Heart left ventricle (tissue), 16 donors: ENCODE data around the gene DLGAP5. TPM values are rescaled to one million over a fixed set of nuclear protein-coding genes. Genes with fewer than 3 reads are reported as not detected.

Experiments
- ATAC-seq, 4 donors: fragments of 200-7000 bp; cut with Tn5 transposase; one replicate each; pipeline ENCODE4 v1.9.1; 2020 to 2022; ENCODE audit warnings: moderate library complexity in 4 of 4, mild to moderate bottlenecking in 3 of 4, moderate number of reproducible peaks in 1 of 4
- DNase-seq, 5 donors: peaks; one replicate each; pipeline ENCODE4 v3.0.0-alpha.2; 2020
- H3K27ac ChIP-seq, 12 donors: fragments of 200-600 bp; sonication (generic) in 4 of 12; one replicate each; pipeline versions ENCODE4 v1.5.0 to v1.8.0; 2016 to 2022; ENCODE audit warnings: mild to moderate bottlenecking in 2 of 12
- H3K27me3 ChIP-seq, 9 donors: fragments of 200-600 bp; sonication (generic) in 2 of 9; one replicate each; pipeline versions ENCODE4 v1.5.1 to v1.8.0; 2016 to 2022; ENCODE audit warnings: mild to moderate bottlenecking in 3 of 9
- H3K36me3 ChIP-seq, 9 donors: fragments of 200-600 bp; sonication (generic) in 2 of 9; one replicate each; pipeline versions ENCODE4 v1.5.0 to v1.8.0; 2018 to 2022; ENCODE audit warnings: mild to moderate bottlenecking in 2 of 9
- H3K4me1 ChIP-seq, 12 donors: fragments of 200-600 bp; sonication (generic) in 4 of 12; one replicate each; pipeline versions ENCODE4 v1.5.0 to v1.8.0; 2016 to 2022; ENCODE audit warnings: mild to moderate bottlenecking in 3 of 12
- H3K4me3 ChIP-seq, 12 donors: fragments of 200-600 bp; sonication (generic) in 4 of 12; one replicate each; pipeline versions ENCODE4 v1.5.0 to v1.8.0; 2017 to 2022; ENCODE audit warnings: mild to moderate bottlenecking in 9 of 12, moderate library complexity in 4 of 12
- H3K9me3 ChIP-seq, 12 donors: fragments of 200-600 bp; sonication (generic) in 4 of 12; one replicate each; pipeline versions ENCODE4 v1.5.0 to v1.8.0; 2016 to 2022; ENCODE audit warnings: mild to moderate bottlenecking in 1 of 12
- CTCF ChIP-seq, 12 donors: fragments of 200-600 bp; sonication (generic) in 4 of 12; IDR thresholded peaks; one replicate each; pipeline versions ENCODE4 v1.5.0 to v1.8.0; 2018 to 2022; ENCODE audit warnings: antibody characterized with exemption in 12 of 12, mild to moderate bottlenecking in 5 of 12
- POLR2A ChIP-seq, 2 donors: fragments of 450-650 bp; IDR thresholded peaks; one replicate each; pipeline ENCODE4 v1.6.1; 2017; ENCODE audit warnings: antibody characterized with exemption in 2 of 2, mild to moderate bottlenecking in 2 of 2, moderate library complexity in 2 of 2
- WGBS, 4 donors: extraction: QIAGEN DNeasy Blood & Tissue Kit in 2 of 4; methylation state at CpG; one replicate each; pipeline versions ENCODE4 v1.1.5 to v1.1.7; 2013 to 2018; 5-methylcytosine and 5-hydroxymethylcytosine counted together
- intact Hi-C, 10 donors: fragments of 100-400 bp; cut with DNase I; formaldehyde crosslinking; loops; one replicate each; pipeline versions ENCODE4 v1.11.1 to v1.14.2; 2022
- polyA plus RNA-seq, 2 donors: library from polyadenylated mRNA; stranded (reverse); fragments of 200-250 nt; gene quantifications; one replicate each; pipeline ENCODE4 v1.2.3, GENCODE V29; 2013
- total RNA-seq, 9 donors: library from RNA; depleted of rRNA in 2 of 9; stranded (reverse); fragments of >200 nt in 2 of 9; fragmentation: NEBNext Ultra II Directional in 3 of 9; extraction: Animal tissue kit (Norgen Biotek cat#: 25700) in 3 of 9; gene quantifications; one replicate each; pipeline versions ENCODE4 v1.1.0 to v1.2.4, GENCODE V29; 2016 to 2023
- donor health status: ischemic (EF 13 %, LVEDD 7.1; RV severe dilation, severe dysfunction).
- donor health status: healthy with polysubstance abuse.
- donor health status: DM: no; HTN: yes; CAD: no.
- donor health status: DM: no; HTN: no; CAD: no.
- donor health status: ischemic (EF 25% LVEDD 6.9; RV normal size, moderate dysfunction).
- donor health status: ischemic (EF 25% LVEDD 5.7; RV mildly dilated, moderate dysfunction).
- donor health status: healthy.
- donor health status: DM: yes; HTN: yes; CAD: no.
- donor health status: ischemic (EF 35%, LVEDD 5.7; RV mildly dilated, moderate dysfunction).
- donor health status: nonischemic (EF 11% LVEDD 7.7; RV severe dilation, severe dysfunction).
- donor health status: DM: yes; HTN: yes; CAD: no.
- donor health status: PGD.
- donor health status: ischemic (EF 29% LVEDD 5.4; RV normal size, mild dysfunction).
- donor health status: nonischemic (EF 23%, LVEDD 6.1; RV moderate dilation, normal function).

The DLGAP5 gene
- total and polyA plus RNA-seq, 11 donors = 0.12 to 11.1 (median 0.42) TPM; not detected in 3

GRCh38 chr14:55139696-55140509 lies 51.5 kb downstream of the DLGAP5 start:
- 77 to 86% (median 85%) methylated on average over 4 of the region's 4 CpGs for WGBS, 4 donors
- ATAC-seq (no peak), DNase-seq (no peak)
- H3K27ac ChIP-seq = peak overlapping the region in 1 of 12 donors; percentile 17
- TF ChIP-seq POLR2A (IDR thresholded peaks at IDR 0.05) (no peak), CTCF (IDR thresholded peaks at IDR 0.05) (no peak)
- H3K4me1 ChIP-seq = peaks cover 0 to 47% (median 36%) of the 10 kb centered on the region in 12 donors
- no peaks in the 10 kb centered on the region for H3K27me3 ChIP-seq
- H3K9me3 ChIP-seq = no peaks in the 10 kb centered on the region
- H3K36me3 ChIP-seq = peaks cover 0 to 78% (median 70%) of the 10 kb centered on the region in 9 donors
- intact Hi-C loops = loop anchor here in 4 of 10 donors (5.0 kb wide), 2 partner anchors 48 to 88 kb away; partner anchors contain the start of gene MAPK1IP1L (in 1 of the 4)
- no peak overlapping the region for H3K4me3 ChIP-seq

GRCh38 chr14:55139141-55139540 lies 52.2 kb downstream of the DLGAP5 start:
- peak overlapping the region in 3 of 12 donors; percentile 2 to 49 (median 17) for H3K27ac ChIP-seq
- H3K4me1 ChIP-seq = peaks cover 0 to 53% (median 43%) of the 10 kb centered on the region in 12 donors
- no peak overlapping the region for H3K4me3 ChIP-seq
- no peaks in the 10 kb centered on the region for H3K9me3 ChIP-seq
- TF ChIP-seq CTCF (IDR thresholded peaks at IDR 0.05) (no peak), POLR2A (IDR thresholded peaks at IDR 0.05) (no peak)
- ATAC-seq = no peak
- intact Hi-C loops = loop anchor here in 4 of 10 donors (5.0 kb wide), 2 partner anchors 47 to 87 kb away; partner anchors contain the start of gene MAPK1IP1L (in 1 of the 4)
- DNase-seq = no peak
- H3K36me3 ChIP-seq = peaks cover 0 to 75% (median 62%) of the 10 kb centered on the region in 9 donors
- H3K27me3 ChIP-seq = no peaks in the 10 kb centered on the region

GRCh38 chr14:55138091-55138490 lies 53.3 kb downstream of the DLGAP5 start:
- no peaks in the 10 kb centered on the region for H3K9me3 ChIP-seq
- no peak for ATAC-seq
- H3K27me3 ChIP-seq = no peaks in the 10 kb centered on the region
- H3K4me3 ChIP-seq = peak overlapping the region in 7 of 12 donors; percentile 0 to 41 (median 25)
- peaks cover 0 to 69% (median 57%) of the 10 kb centered on the region in 9 donors for H3K36me3 ChIP-seq
- intact Hi-C loops = loop anchor here in 4 of 10 donors (5.0 kb wide), 2 partner anchors 46 to 86 kb away; partner anchors contain the start of gene MAPK1IP1L (in 1 of the 4)
- peak overlapping the region; percentile 38 to 86 (median 76) for H3K27ac ChIP-seq
- TF ChIP-seq POLR2A (IDR thresholded peaks at IDR 0.05) (no peak), CTCF (IDR thresholded peaks at IDR 0.05) (peak in 2 of 12 donors; percentile 12 to 27)
- H3K4me1 ChIP-seq = peaks cover 2 to 63% (median 53%) of the 10 kb centered on the region in 12 donors
- no peak for DNase-seq
- 78 to 88% (median 85%) methylated on average over 3 to 7 of the region's 7 CpGs for WGBS, 4 donors
